ENCODE measurements around the gene TBPL2. TPM values are rescaled to one million over a fixed set of nuclear protein-coding genes. Genes with fewer than 3 reads are reported as not detected.
A peak's percentile ranks its signal among the peaks of the same experiment; 100 is the strongest.

TBPL2 gene
- total and polyA plus RNA-seq, 4 donors, result not detected

DNA sequence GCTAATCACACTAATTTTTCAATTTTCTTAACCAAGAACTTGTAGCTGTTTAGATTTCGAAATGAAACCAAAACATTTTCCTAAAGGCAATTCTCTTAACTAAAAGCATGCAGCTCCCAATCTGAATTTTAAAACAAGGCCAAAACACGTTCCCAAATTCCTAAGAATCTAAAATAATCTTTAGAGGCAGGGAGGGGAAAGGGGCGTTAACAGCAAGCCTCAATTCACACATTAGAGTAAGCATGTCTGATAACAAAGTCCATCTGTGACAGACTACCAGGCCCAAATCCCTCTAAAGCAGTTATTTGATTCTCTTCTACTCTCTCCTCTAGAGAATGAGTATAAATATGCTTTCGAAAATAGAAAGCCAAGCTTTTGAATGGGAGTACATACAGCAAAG lies 29.5 kb downstream of the TBPL2 start:
- Histone ChIP-seq H3K27ac (ENCODE audit: low read depth in 1 of 2, low read length in 1 of 2) (peak overlapping the region in 1 of 2 donors; percentile 76), H3K4me3 (peak overlapping the region; percentile 91), H3K36me3 (ENCODE audit: control insufficient read depth in 4 of 4, insufficient read depth in 4 of 4, low read length in 4 of 4) (peaks cover 0 to 5% (median 0%) of the 10 kb centered on the region in 4 donors), H3K9me3 (ENCODE audit: control insufficient read depth in 4 of 4, insufficient read depth in 3 of 4, low read length in 3 of 4) (no peaks in the 10 kb centered on the region), H3K9ac (ENCODE audit: insufficient read depth in 1 of 2, low read length in 2 of 2) (peak overlapping the region; percentile 89 to 93), H3K4me1 (ENCODE audit: control insufficient read depth in 5 of 5, insufficient read depth in 5 of 5, low read length in 5 of 5) (peaks cover 0 to 18% (median 3%) of the 10 kb centered on the region in 5 donors), H3K27me3 (ENCODE audit: control insufficient read depth in 3 of 3, insufficient read depth in 3 of 3, low read length in 2 of 3) (no peaks in the 10 kb centered on the region)
- ATAC-seq (ENCODE audit: insufficient read depth, low FRiP score), result no peak
- peak in 2 of 3 donors; percentile 13 for DNase-seq
- WGBS, 2 donors, result 13 to 17% methylated on average over 4 of the region's 4 CpGs
- TF ChIP-seq, protein P1, sequence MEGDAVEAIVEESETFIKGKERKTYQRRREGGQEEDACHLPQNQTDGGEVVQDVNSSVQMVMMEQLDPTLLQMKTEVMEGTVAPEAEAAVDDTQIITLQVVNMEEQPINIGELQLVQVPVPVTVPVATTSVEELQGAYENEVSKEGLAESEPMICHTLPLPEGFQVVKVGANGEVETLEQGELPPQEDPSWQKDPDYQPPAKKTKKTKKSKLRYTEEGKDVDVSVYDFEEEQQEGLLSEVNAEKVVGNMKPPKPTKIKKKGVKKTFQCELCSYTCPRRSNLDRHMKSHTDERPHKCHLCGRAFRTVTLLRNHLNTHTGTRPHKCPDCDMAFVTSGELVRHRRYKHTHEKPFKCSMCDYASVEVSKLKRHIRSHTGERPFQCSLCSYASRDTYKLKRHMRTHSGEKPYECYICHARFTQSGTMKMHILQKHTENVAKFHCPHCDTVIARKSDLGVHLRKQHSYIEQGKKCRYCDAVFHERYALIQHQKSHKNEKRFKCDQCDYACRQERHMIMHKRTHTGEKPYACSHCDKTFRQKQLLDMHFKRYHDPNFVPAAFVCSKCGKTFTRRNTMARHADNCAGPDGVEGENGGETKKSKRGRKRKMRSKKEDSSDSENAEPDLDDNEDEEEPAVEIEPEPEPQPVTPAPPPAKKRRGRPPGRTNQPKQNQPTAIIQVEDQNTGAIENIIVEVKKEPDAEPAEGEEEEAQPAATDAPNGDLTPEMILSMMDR (IDR thresholded peaks at IDR 0.05; ENCODE audit: control extremely low read depth, extremely low read depth), result no peak

DNA sequence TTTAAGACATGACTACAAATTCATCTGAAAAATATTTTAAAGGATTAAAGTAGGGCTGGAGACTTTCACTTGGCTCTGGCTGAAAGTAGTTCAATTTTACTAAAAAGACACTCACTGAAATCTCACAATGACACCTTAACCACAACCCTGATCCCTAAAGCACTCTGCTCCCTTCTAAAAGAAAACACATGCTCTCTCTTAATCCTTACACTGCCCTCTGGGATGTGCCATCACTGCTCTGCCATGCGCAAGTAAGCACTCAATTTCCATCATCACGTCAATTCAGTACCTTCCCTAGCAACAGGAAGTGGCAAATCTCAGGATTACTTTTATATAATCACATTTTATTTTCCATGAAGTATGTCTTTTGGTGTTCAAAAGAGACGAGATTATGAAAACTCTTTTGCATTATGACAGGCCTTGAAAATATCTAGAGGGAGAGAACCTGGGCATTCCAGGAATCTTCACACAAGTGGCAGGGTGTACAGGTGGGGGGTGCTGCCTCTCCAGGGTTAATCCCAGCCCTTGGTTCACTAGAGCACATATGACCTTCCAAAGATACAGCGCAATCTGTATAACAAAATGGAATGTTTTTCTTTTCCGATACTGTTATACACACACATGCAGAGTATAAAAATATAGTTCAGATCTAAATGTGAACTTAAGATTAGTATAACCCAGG lies 36.1 kb downstream of the TBPL2 start:
- Histone ChIP-seq H3K36me3 (ENCODE audit: control insufficient read depth in 4 of 4, insufficient read depth in 4 of 4, low read length in 4 of 4) (no peaks in the 10 kb centered on the region), H3K4me1 (ENCODE audit: control insufficient read depth in 5 of 5, insufficient read depth in 5 of 5, low read length in 5 of 5) (peaks cover 0 to 6% (median 0%) of the 10 kb centered on the region in 5 donors), H3K27ac (ENCODE audit: low read depth in 1 of 2, low read length in 1 of 2) (no peak overlapping the region), H3K9me3 (ENCODE audit: control insufficient read depth in 4 of 4, insufficient read depth in 3 of 4, low read length in 3 of 4) (no peaks in the 10 kb centered on the region), H3K9ac (ENCODE audit: insufficient read depth in 1 of 2, low read length in 2 of 2) (no peak overlapping the region), H3K27me3 (ENCODE audit: control insufficient read depth in 3 of 3, insufficient read depth in 3 of 3, low read length in 2 of 3) (no peaks in the 10 kb centered on the region), H3K4me3 (no peak overlapping the region)
- TF ChIP-seq, protein P1 (IDR thresholded peaks at IDR 0.05; ENCODE audit: control extremely low read depth, extremely low read depth), result no peak
- ATAC-seq (ENCODE audit: insufficient read depth, low FRiP score) (no peak), DNase-seq (no peak)
- WGBS, 2 donors, result 80 to 84% methylated on average over 5 of the region's 5 CpGs

DNA sequence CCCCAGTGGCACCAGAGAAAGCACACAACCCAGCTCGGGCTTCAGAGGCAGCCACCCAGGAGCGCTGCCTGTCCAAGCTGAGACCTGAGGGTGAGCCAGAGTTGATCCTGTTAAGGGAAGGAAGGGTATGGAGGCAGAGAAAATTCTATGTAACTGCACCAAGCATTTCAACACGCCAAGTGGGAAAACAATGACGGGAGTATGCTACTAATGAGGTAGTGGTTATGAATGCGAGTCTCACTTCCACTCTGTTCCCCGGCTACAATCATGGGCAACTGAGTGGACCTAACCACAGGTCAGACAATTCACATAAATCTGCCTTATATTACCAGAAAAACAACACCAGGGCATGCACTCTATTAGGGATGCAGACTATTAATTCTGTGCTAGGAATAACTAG lies 38.7 kb downstream of the TBPL2 start:
- Histone ChIP-seq H3K36me3 (ENCODE audit: control insufficient read depth in 4 of 4, insufficient read depth in 4 of 4, low read length in 4 of 4) (peaks cover 0 to 4% (median 1%) of the 10 kb centered on the region in 4 donors), H3K9ac (ENCODE audit: insufficient read depth in 1 of 2, low read length in 2 of 2) (no peak overlapping the region), H3K4me3 (no peak overlapping the region), H3K4me1 (ENCODE audit: control insufficient read depth in 5 of 5, insufficient read depth in 5 of 5, low read length in 5 of 5) (peaks cover 0 to 12% (median 0%) of the 10 kb centered on the region in 5 donors), H3K9me3 (ENCODE audit: control insufficient read depth in 4 of 4, insufficient read depth in 3 of 4, low read length in 3 of 4) (no peaks in the 10 kb centered on the region), H3K27me3 (ENCODE audit: control insufficient read depth in 3 of 3, insufficient read depth in 3 of 3, low read length in 2 of 3) (no peaks in the 10 kb centered on the region), H3K27ac (ENCODE audit: low read depth in 1 of 2, low read length in 1 of 2) (no peak overlapping the region)
- WGBS, 2 donors, result 81 to 84% methylated on average over 6 of the region's 6 CpGs
- ATAC-seq (ENCODE audit: insufficient read depth, low FRiP score) (no peak), DNase-seq (no peak)
- TF ChIP-seq, protein P1 (IDR thresholded peaks at IDR 0.05; ENCODE audit: control extremely low read depth, extremely low read depth), result no peak
